Measurements from ENCODE around the gene MAP7.

MAP7 gene

GRCh38 chr6:136564180-136564579 lies 14.0 kb upstream of the MAP7 start:
- H3K9me3 ChIP-seq (ENCODE audit: control insufficient read depth, insufficient read depth, low read length): no peaks in the 10 kb centered on the region
- H3K4me3 ChIP-seq (ENCODE audit: low read length): no peak overlapping the region
- H3K27me3 ChIP-seq (ENCODE audit: control insufficient read depth, insufficient read depth, low read length): no peaks in the 10 kb centered on the region
- no peaks in the 10 kb centered on the region; the same call in 1 of the 2 replicates for H3K4me1 ChIP-seq (ENCODE audit: control insufficient read depth, insufficient read depth, low read length)
- DNase-seq (ENCODE audit: low read depth, low spot score): no peak
- no CpG with 5 or more reads among the region's 1 CpG for WGBS (ENCODE audit: insufficient coverage, insufficient read length)
- H3K36me3 ChIP-seq (ENCODE audit: control insufficient read depth, insufficient read depth, low read length): no peaks in the 10 kb centered on the region
- no peak overlapping the region for H3K27ac ChIP-seq (ENCODE audit: low read length)

GRCh38 chr6:136563386-136564152 lies 13.3 kb upstream of the MAP7 start:
- H3K27ac ChIP-seq (ENCODE audit: low read length): no peak overlapping the region
- H3K27me3 ChIP-seq (ENCODE audit: control insufficient read depth, insufficient read depth, low read length): no peaks in the 10 kb centered on the region
- WGBS (ENCODE audit: insufficient coverage, insufficient read length): no CpG with 5 or more reads among the region's 6 CpGs
- DNase-seq (ENCODE audit: low read depth, low spot score): no peak
- H3K9me3 ChIP-seq (ENCODE audit: control insufficient read depth, insufficient read depth, low read length): no peaks in the 10 kb centered on the region
- H3K36me3 ChIP-seq (ENCODE audit: control insufficient read depth, insufficient read depth, low read length): no peaks in the 10 kb centered on the region
- H3K4me3 ChIP-seq (ENCODE audit: low read length): no peak overlapping the region
- no peaks in the 10 kb centered on the region; the same call in 1 of the 2 replicates for H3K4me1 ChIP-seq (ENCODE audit: control insufficient read depth, insufficient read depth, low read length)

- DNase-seq (ENCODE audit: low read depth, low spot score): no peak
- no peaks in the 10 kb centered on the region for H3K27me3 ChIP-seq (ENCODE audit: control insufficient read depth, insufficient read depth, low read length)
- no peak overlapping the region for H3K4me3 ChIP-seq (ENCODE audit: low read length)
- no peak overlapping the region for H3K27ac ChIP-seq (ENCODE audit: low read length)
- WGBS (ENCODE audit: insufficient coverage, insufficient read length): no CpG with 5 or more reads among the region's 2 CpGs
- no peaks in the 10 kb centered on the region for H3K9me3 ChIP-seq (ENCODE audit: control insufficient read depth, insufficient read depth, low read length)
- no peaks in the 10 kb centered on the region for H3K36me3 ChIP-seq (ENCODE audit: control insufficient read depth, insufficient read depth, low read length)
- H3K4me1 ChIP-seq (ENCODE audit: control insufficient read depth, insufficient read depth, low read length): no peaks in the 10 kb centered on the region; the same call in 1 of the 2 replicates
These were observed 12.0 kb upstream of the MAP7 start for GRCh38 chr6:136562211-136562610.

GRCh38 chr6:136553166-136553787 lies 3.1 kb upstream of the MAP7 start:
- Histone ChIP-seq H3K27me3 (ENCODE audit: control insufficient read depth, insufficient read depth, low read length) (peaks cover 3% of the 10 kb centered on the region; the same call in 1 of the 2 replicates), H3K36me3 (ENCODE audit: control insufficient read depth, insufficient read depth, low read length) (no peaks in the 10 kb centered on the region), H3K4me3 (ENCODE audit: low read length) (no peak overlapping the region), H3K27ac (ENCODE audit: low read length) (no peak overlapping the region), H3K9me3 (ENCODE audit: control insufficient read depth, insufficient read depth, low read length) (no peaks in the 10 kb centered on the region), H3K4me1 (ENCODE audit: control insufficient read depth, insufficient read depth, low read length) (0 out of 2 replicates have a peak, but pooled peaks cover 2% of the 10 kb centered on the region)
- no CpG with 5 or more reads among the region's 5 CpGs for WGBS (ENCODE audit: insufficient coverage, insufficient read length)
- no peak for DNase-seq (ENCODE audit: low read depth, low spot score)

- 0 out of 2 replicates have a peak, but pooled peaks cover 2% of the 10 kb centered on the region for H3K4me1 ChIP-seq (ENCODE audit: control insufficient read depth, insufficient read depth, low read length)
- H3K27me3 ChIP-seq (ENCODE audit: control insufficient read depth, insufficient read depth, low read length): peaks cover 3% of the 10 kb centered on the region; the same call in 1 of the 2 replicates
- WGBS (ENCODE audit: insufficient coverage, insufficient read length): 100% methylated on average over 2 of the region's 4 CpGs
- no peak overlapping the region for H3K27ac ChIP-seq (ENCODE audit: low read length)
- H3K36me3 ChIP-seq (ENCODE audit: control insufficient read depth, insufficient read depth, low read length): no peaks in the 10 kb centered on the region
- no peak overlapping the region for H3K4me3 ChIP-seq (ENCODE audit: low read length)
- H3K9me3 ChIP-seq (ENCODE audit: control insufficient read depth, insufficient read depth, low read length): no peaks in the 10 kb centered on the region
- DNase-seq (ENCODE audit: low read depth, low spot score): no peak
These were observed 1.8 kb upstream of the MAP7 start for GRCh38 chr6:136552054-136552453.

GRCh38 chr6:136551103-136551502 lies 881 bp upstream of the MAP7 start:
- no peak for DNase-seq (ENCODE audit: low read depth, low spot score)
- no peak overlapping the region for H3K27ac ChIP-seq (ENCODE audit: low read length)
- H3K4me3 ChIP-seq (ENCODE audit: low read length): peak overlapping the region; percentile 92; the same call in 1 of the 2 replicates
- H3K9me3 ChIP-seq (ENCODE audit: control insufficient read depth, insufficient read depth, low read length): no peaks in the 10 kb centered on the region
- no CpG with 5 or more reads among the region's 8 CpGs for WGBS (ENCODE audit: insufficient coverage, insufficient read length)
- peaks cover 3% of the 10 kb centered on the region; the same call in 1 of the 2 replicates for H3K27me3 ChIP-seq (ENCODE audit: control insufficient read depth, insufficient read depth, low read length)
- H3K36me3 ChIP-seq (ENCODE audit: control insufficient read depth, insufficient read depth, low read length): no peaks in the 10 kb centered on the region
- H3K4me1 ChIP-seq (ENCODE audit: control insufficient read depth, insufficient read depth, low read length): 0 out of 2 replicates have a peak, but pooled peaks cover 2% of the 10 kb centered on the region

GRCh38 chr6:136550045-136550329 lies 235 bp downstream of the MAP7 start:
- WGBS (ENCODE audit: insufficient coverage, insufficient read length): no CpG with 5 or more reads among the region's 46 CpGs
- Histone ChIP-seq H3K4me3 (ENCODE audit: low read length) (peak overlapping the region; percentile 92), H3K36me3 (ENCODE audit: control insufficient read depth, insufficient read depth, low read length) (no peaks in the 10 kb centered on the region), H3K4me1 (ENCODE audit: control insufficient read depth, insufficient read depth, low read length) (peaks cover 2% of the 10 kb centered on the region; the same call in 1 of the 2 replicates), H3K27ac (ENCODE audit: low read length) (no peak overlapping the region), H3K27me3 (ENCODE audit: control insufficient read depth, insufficient read depth, low read length) (peaks cover 3% of the 10 kb centered on the region; the same call in 1 of the 2 replicates), H3K9me3 (ENCODE audit: control insufficient read depth, insufficient read depth, low read length) (no peaks in the 10 kb centered on the region)
- DNase-seq (ENCODE audit: low read depth, low spot score): no peak

GRCh38 chr6:136549300-136550044 lies 750 bp downstream of the MAP7 start:
- no CpG with 5 or more reads among the region's 42 CpGs for WGBS (ENCODE audit: insufficient coverage, insufficient read length)
- no peak overlapping the region for H3K27ac ChIP-seq (ENCODE audit: low read length)
- peaks cover 3% of the 10 kb centered on the region; the same call in 1 of the 2 replicates for H3K27me3 ChIP-seq (ENCODE audit: control insufficient read depth, insufficient read depth, low read length)
- H3K9me3 ChIP-seq (ENCODE audit: control insufficient read depth, insufficient read depth, low read length): no peaks in the 10 kb centered on the region
- no peaks in the 10 kb centered on the region for H3K36me3 ChIP-seq (ENCODE audit: control insufficient read depth, insufficient read depth, low read length)
- no peak for DNase-seq (ENCODE audit: low read depth, low spot score)
- peak overlapping the region; percentile 92 for H3K4me3 ChIP-seq (ENCODE audit: low read length)
- H3K4me1 ChIP-seq (ENCODE audit: control insufficient read depth, insufficient read depth, low read length): peaks cover 2% of the 10 kb centered on the region; the same call in 1 of the 2 replicates

GRCh38 chr6:136548582-136549299 lies 1.5 kb downstream of the MAP7 start:
- no CpG with 5 or more reads among the region's 14 CpGs for WGBS (ENCODE audit: insufficient coverage, insufficient read length)
- Histone ChIP-seq H3K27me3 (ENCODE audit: control insufficient read depth, insufficient read depth, low read length) (peaks cover 3% of the 10 kb centered on the region; the same call in 1 of the 2 replicates), H3K4me3 (ENCODE audit: low read length) (peak overlapping the region; percentile 92; the same call in 1 of the 2 replicates), H3K36me3 (ENCODE audit: control insufficient read depth, insufficient read depth, low read length) (no peaks in the 10 kb centered on the region), H3K9me3 (ENCODE audit: control insufficient read depth, insufficient read depth, low read length) (no peaks in the 10 kb centered on the region), H3K27ac (ENCODE audit: low read length) (no peak overlapping the region), H3K4me1 (ENCODE audit: control insufficient read depth, insufficient read depth, low read length) (peaks cover 2% of the 10 kb centered on the region; the same call in 1 of the 2 replicates)
- no peak for DNase-seq (ENCODE audit: low read depth, low spot score)

GRCh38 chr6:136547871-136548270 lies 2.4 kb downstream of the MAP7 start:
- no peaks in the 10 kb centered on the region for H3K36me3 ChIP-seq (ENCODE audit: control insufficient read depth, insufficient read depth, low read length)
- WGBS (ENCODE audit: insufficient coverage, insufficient read length): no CpG with 5 or more reads among the region's 1 CpG
- DNase-seq (ENCODE audit: low read depth, low spot score): no peak
- peaks cover 2% of the 10 kb centered on the region; the same call in 1 of the 2 replicates for H3K4me1 ChIP-seq (ENCODE audit: control insufficient read depth, insufficient read depth, low read length)
- no peaks in the 10 kb centered on the region for H3K9me3 ChIP-seq (ENCODE audit: control insufficient read depth, insufficient read depth, low read length)
- no peak overlapping the region for H3K27ac ChIP-seq (ENCODE audit: low read length)
- peaks cover 3% of the 10 kb centered on the region; the same call in 1 of the 2 replicates for H3K27me3 ChIP-seq (ENCODE audit: control insufficient read depth, insufficient read depth, low read length)
- no peak overlapping the region for H3K4me3 ChIP-seq (ENCODE audit: low read length)

All from iPS DF 6.9 (cell line).